IMR-90 (cell line): ENCODE measurements around the gene BMPER. TPM values are rescaled to one million over a fixed set of nuclear protein-coding genes. Genes with fewer than 3 reads are reported as not detected.

Source experiments
- ATAC-seq: fragments of 200-7000 bp; cut with Tn5 transposase; 2 replicates; pipeline ENCODE4 v1.9.1; 2020; ENCODE audit warnings: low read depth, mild to moderate bottlenecking, moderate library complexity
- BruUV-seq: library from RNA; stranded (reverse); fragments of 400-500 nt; replicated peaks from 2 replicates; lab custom pipeline; 2021; lab: Mats Ljungman, UMichigan
- CTCF ChIA-PET: fragments of 300-600 bp; formaldehyde crosslinking; extraction: SDS; loops from one replicate; lab custom pipeline; 2021; ENCODE audit warnings: antibody characterized with exemption; lab: Yijun Ruan, JAX
- POLR2A ChIA-PET: fragments of 300-600 bp; sonication (Branson Sonifier 250); formaldehyde crosslinking; loops from one replicate; lab custom pipeline; 2022; ENCODE audit warnings: antibody characterized with exemption; ENCODE audit not compliant: unreplicated experiment; lab: Charles Lee
- DNase-seq: peaks from one replicate; pipeline ENCODE4 v3.0.0; 2013
- H2AFZ ChIP-seq: replicated peaks from 2 replicates; pipeline ENCODE3; 2013; ENCODE audit warnings: low read length, mild to moderate bottlenecking; ENCODE audit not compliant: poor library complexity
- H2AK5ac ChIP-seq: 2 replicates; pipeline ENCODE4 v1.6.1; 2013; ENCODE audit warnings: low read depth, low read length, inconsistent platforms
- H2AK9ac ChIP-seq: replicated peaks from 2 replicates; pipeline ENCODE3; 2013; ENCODE audit warnings: mild to moderate bottlenecking, low read depth, low read length, moderate library complexity; ENCODE audit not compliant: poor library complexity
- H2BK120ac ChIP-seq: 2 replicates; pipeline ENCODE4 v1.6.1; 2013; ENCODE audit warnings: low read depth, low read length, inconsistent platforms
- H2BK15ac ChIP-seq: 3 replicates; pipeline ENCODE4 v1.6.1; 2013; ENCODE audit warnings: low read depth, low read length, inconsistent platforms
- H2BK20ac ChIP-seq: 2 replicates; pipeline ENCODE4 v1.6.1; 2013; ENCODE audit warnings: low read depth, mild to moderate bottlenecking, inconsistent platforms, low read length, moderate library complexity
- H2BK5ac ChIP-seq: 2 replicates; pipeline ENCODE4 v1.6.1; 2013; ENCODE audit warnings: mild to moderate bottlenecking, low read depth, low read length, inconsistent platforms; ENCODE audit not compliant: poor library complexity, severe bottlenecking
- H3K14ac ChIP-seq: replicated peaks from 2 replicates; pipeline ENCODE4 v1.6.1; 2013; ENCODE audit warnings: low read depth, low read length, inconsistent platforms
- H3K18ac ChIP-seq: 2 replicates; pipeline ENCODE4 v1.6.1; 2013; ENCODE audit warnings: low read depth, low read length, control low read depth
- H3K23ac ChIP-seq: 2 replicates; pipeline ENCODE4 v1.6.1; 2013; ENCODE audit warnings: low read depth, low read length, inconsistent platforms
- H3K27ac ChIP-seq: 2 replicates; pipeline ENCODE4 v1.5.1; 2013; ENCODE audit warnings: mild to moderate bottlenecking, control low read depth, low read length; ENCODE audit not compliant: insufficient read depth
- H3K27me3 ChIP-seq: 2 replicates; pipeline ENCODE4 v1.6.1; 2013; ENCODE audit warnings: low read length; ENCODE audit not compliant: control insufficient read depth, insufficient read depth
- H3K36me3 ChIP-seq: 2 replicates; pipeline ENCODE4 v1.6.1; 2013; ENCODE audit warnings: low read length, mixed read lengths; ENCODE audit not compliant: control insufficient read depth, insufficient read depth
- H3K4ac ChIP-seq: 2 replicates; pipeline ENCODE4 v1.6.1; 2013; ENCODE audit warnings: low read depth, low read length, inconsistent platforms
- H3K4me1 ChIP-seq: 2 replicates; pipeline ENCODE4 v1.6.1; 2013; ENCODE audit warnings: low read length, mixed read lengths; ENCODE audit not compliant: control insufficient read depth, insufficient read depth
- H3K4me2 ChIP-seq: 2 replicates; pipeline ENCODE4 v1.6.1; 2013; ENCODE audit warnings: low read depth, mild to moderate bottlenecking, control low read depth, low read length, moderate library complexity
- H3K4me3 ChIP-seq: 2 replicates; pipeline ENCODE4 v1.5.1; 2013; ENCODE audit warnings: low read depth, mild to moderate bottlenecking, control low read depth, low read length, moderate library complexity; ENCODE audit not compliant: insufficient read depth
- H3K56ac ChIP-seq: 2 replicates; pipeline ENCODE4 v1.6.1; 2013; ENCODE audit warnings: low read length, inconsistent platforms; ENCODE audit not compliant: insufficient read depth; ENCODE audit errors: extremely low read depth
- H3K79me1 ChIP-seq, 2 experiments: 2 replicates each; pipeline ENCODE4 v1.6.1; 2013; ENCODE audit warnings: low read length in 2 of 2, inconsistent platforms in 1 of 2, low read depth in 1 of 2
- H3K9ac ChIP-seq: 2 replicates; pipeline ENCODE4 v1.6.1; 2013; ENCODE audit warnings: low read depth, low read length, control low read depth
- H3K9me1 ChIP-seq: 2 replicates; pipeline ENCODE4 v1.6.1; 2013; ENCODE audit warnings: low read length, inconsistent platforms; ENCODE audit not compliant: insufficient read depth
- H3K9me3 ChIP-seq: 2 replicates; pipeline ENCODE4 v1.6.1; 2013; ENCODE audit warnings: low read length; ENCODE audit not compliant: control insufficient read depth, insufficient read depth
- H4K20me1 ChIP-seq: 2 replicates; pipeline ENCODE4 v1.6.1; 2013; ENCODE audit warnings: low read length, inconsistent platforms; ENCODE audit not compliant: insufficient read depth
- H4K5ac ChIP-seq: 2 replicates; pipeline ENCODE4 v1.6.1; 2013; ENCODE audit warnings: mild to moderate bottlenecking, low read depth, low read length, control low read depth
- H4K8ac ChIP-seq, 2 experiments: 2 replicates each; pipeline ENCODE4 v1.6.1; 2013; ENCODE audit warnings: low read depth in 2 of 2, low read length in 2 of 2, control low read depth in 1 of 2, inconsistent platforms in 1 of 2
- H4K91ac ChIP-seq: 2 replicates; pipeline ENCODE4 v1.6.1; 2013; ENCODE audit warnings: low read depth, low read length, inconsistent platforms; ENCODE audit not compliant: insufficient read depth
- BHLHE40 ChIP-seq: fragments of 150-350 bp; IDR thresholded peaks from 2 replicates; pipeline ENCODE4 v1.6.1; 2016; ENCODE audit warnings: mild to moderate bottlenecking, low read depth, low read length
- CEBPB ChIP-seq: IDR thresholded peaks from 2 replicates; pipeline ENCODE4 v1.6.1; 2012; ENCODE audit warnings: low read depth, low read length, improper control_type of control experiment
- USF2 ChIP-seq: fragments of 150-350 bp; IDR thresholded peaks from 2 replicates; pipeline ENCODE4 v1.6.1; 2017; ENCODE audit warnings: mild to moderate bottlenecking, antibody characterized with exemption, low read length, low read depth
- WGBS, 2 experiments: methylation state at CpG; one replicate each; pipeline versions ENCODE4 v1.1.5 to v1.1.7; 2013; ENCODE audit warnings: missing lambda C conversion rate in 2 of 2; ENCODE audit not compliant: insufficient read length in 1 of 2; ENCODE audit errors: extremely low coverage in 2 of 2; 5-methylcytosine and 5-hydroxymethylcytosine counted together
- dilution Hi-C: fragments of 300-500 bp; cut with HindIII; formaldehyde crosslinking; loops from one replicate; pipeline ENCODE4 v1.14.3; 2018; ENCODE audit warnings: low sequenced_read_pairs; ENCODE audit not compliant: unreplicated experiment
- in situ Hi-C: fragments of 300-500 bp; cut with MboI; formaldehyde crosslinking; loops from 3 replicates; pipeline ENCODE4 v1.14.3; 2019; ENCODE audit warnings: low sequenced_read_pairs, inconsistent platforms, mixed read lengths
- intact Hi-C: fragments of 100-400 bp; cut with micrococcal nuclease; formaldehyde crosslinking; loops from 2 replicates; pipeline ENCODE4 v1.10.0; 2022
- polyA plus RNA-seq, 3 experiments: library from polyadenylated mRNA; depleted of rRNA; stranded (reverse); fragments of >200 nt; gene quantifications; 2 replicates each; pipeline ENCODE4 v1.2.3, GENCODE V29; 2012; ENCODE audit warnings: low replicate concordance in 1 of 3
- total RNA-seq: library from RNA; depleted of rRNA; stranded (reverse); fragments of >200 nt; gene quantifications from 2 replicates; pipeline ENCODE4 v1.2.3, GENCODE V29; 2012

Gene BMPER
- total and polyA plus RNA-seq, 2 of the 4 experiments (the other 2 are of a cell fraction): 6.2 to 7.9 TPM

- no peak overlapping the region for H3K23ac ChIP-seq
- H2BK20ac ChIP-seq: no peak overlapping the region
- no peak overlapping the region for H3K4me3 ChIP-seq
- H3K4me1 ChIP-seq: peaks cover 4% of the 10 kb centered on the region
- no peaks in the 10 kb centered on the region for H3K27me3 ChIP-seq
- H3K4me2 ChIP-seq: peak overlapping the region; percentile 15
- no CpG with 5 or more reads among the region's 8 CpGs for WGBS, 2 experiments
- no TSS peak for BruUV-seq
- no peak for TF ChIP-seq USF2
- peak; percentile 95 for TF ChIP-seq CEBPB
- peak; percentile 34 for TF ChIP-seq BHLHE40
- no peaks in the 10 kb centered on the region for H3K79me1 ChIP-seq
- H2BK120ac ChIP-seq: no peak overlapping the region
- CTCF ChIA-PET: interaction anchor here (0.6 to 0.7 kb wide), 2 partner anchors 36 to 220 kb away, joined by 6 read pairs; no protein-coding TSS in a partner anchor
- 0 out of 2 replicates have a peak, but pooled peaks cover 3% of the 10 kb centered on the region for H3K9me1 ChIP-seq
- H4K20me1 ChIP-seq: no peaks in the 10 kb centered on the region
- H4K5ac ChIP-seq: no peak overlapping the region
- peak overlapping the region; percentile 73 for H2AFZ ChIP-seq
- POLR2A ChIA-PET: no interaction called here
- H3K18ac ChIP-seq: no peak overlapping the region
- H3K9ac ChIP-seq: no peak overlapping the region
- in situ Hi-C loops: no loop called here
- H3K36me3 ChIP-seq: no peaks in the 10 kb centered on the region
- no peak overlapping the region for H2BK15ac ChIP-seq
- H2AK9ac ChIP-seq: no peak overlapping the region
- H3K14ac ChIP-seq: 0 out of 2 replicates have a peak overlapping the region, but pooled peaks have one; percentile 24
- H3K9me3 ChIP-seq: no peaks in the 10 kb centered on the region; the same call in 1 of the 2 replicates
- ATAC-seq: peak; percentile 85
- DNase-seq: peak; percentile 69
- no peak overlapping the region for H3K56ac ChIP-seq
- intact Hi-C loops: no loop called here
- no peak overlapping the region for H3K27ac ChIP-seq
- dilution Hi-C loops: no loop called here
- no peak overlapping the region for H4K91ac ChIP-seq
- H2AK5ac ChIP-seq: no peak overlapping the region
- no peak overlapping the region for H2BK5ac ChIP-seq
- no peak overlapping the region for H3K4ac ChIP-seq
- no peak overlapping the region; a peak in 1 of 4 replicates for H4K8ac ChIP-seq
These were observed 37.2 kb upstream of the BMPER start for GRCh38 chr7:33868166-33868565.
